Activated CD8-positive, alpha-beta memory T cell treated with anti-CD3 and anti-CD28 coated beads for 24 hours (primary cell): ENCODE results near the gene KRTAP20-3.

ENCODE experiments used
- DNase-seq: peaks from one replicate; pipeline ENCODE4 v3.0.0-alpha.2; 2020

The KRTAP20-3 gene

DNA sequence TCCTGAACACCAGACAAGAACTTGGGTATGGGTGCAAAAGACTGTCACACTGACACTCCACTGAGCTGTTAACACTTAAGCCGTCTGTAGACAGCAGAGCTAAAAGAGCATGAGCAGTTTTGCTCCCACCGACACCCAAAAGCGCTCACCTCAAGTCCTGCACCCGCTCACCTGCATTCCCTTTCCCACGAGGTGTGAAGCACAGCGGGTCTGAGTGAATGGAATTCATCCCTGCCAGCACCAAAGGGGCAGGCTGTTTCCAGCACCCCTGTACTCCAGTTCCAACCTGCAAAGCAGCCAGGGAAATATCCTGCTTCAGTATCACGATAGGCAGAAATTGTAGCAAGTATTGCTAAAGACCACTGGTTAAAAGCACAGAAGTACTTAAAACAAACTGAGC, 47.2 kb downstream of the KRTAP20-3 start:
- no peak for DNase-seq
